Measurements from ENCODE around the gene ABCA8. TPM values are rescaled to one million over a fixed set of nuclear protein-coding genes. Genes with fewer than 3 reads are reported as not detected.
"Not testable (repeated sequence)": the region's sequence is repeated elsewhere in the genome, so short reads cannot be mapped to it uniquely, and the experiment has no call there.

Gene ABCA8
- total RNA-seq (ENCODE audit: insufficient read depth, low replicate concordance) = 72.2 TPM

GRCh38 chr17:68955181-68955841 lies at the start of gene ABCA8:
TSS of gene ABCA8 (minus strand) at chr17:68955392. CDS start at chr17:68942034, 13,358 bp downstream.
- DNase-seq (ENCODE audit: low spot score) = peak; percentile 84

GRCh38 chr17:69004759-69005158 lies 49.6 kb upstream of the ABCA8 start:
- not testable (repeated sequence) for DNase-seq (ENCODE audit: low spot score)

GRCh38 chr17:68999743-69000142 lies 44.6 kb upstream of the ABCA8 start:
- DNase-seq (ENCODE audit: low spot score) = not testable (repeated sequence)

GRCh38 chr17:68993112-68993511 lies 37.9 kb upstream of the ABCA8 start:
- peak; percentile 33 for DNase-seq (ENCODE audit: low spot score)

- no peak for DNase-seq (ENCODE audit: low spot score)
Measured at GRCh38 chr17:68987966-68988365, 32.8 kb upstream of the ABCA8 start.

- DNase-seq (ENCODE audit: low spot score) = peak; percentile 43
Measured at GRCh38 chr17:68981288-68981687, 26.1 kb upstream of the ABCA8 start.

GRCh38 chr17:68973098-68973846 lies 18.1 kb upstream of the ABCA8 start:
- no peak for DNase-seq (ENCODE audit: low spot score)

- peak; percentile 52 for DNase-seq (ENCODE audit: low spot score)
Measured at GRCh38 chr17:68972119-68972704, 17.0 kb upstream of the ABCA8 start.

GRCh38 chr17:68969101-68969500 lies 13.9 kb upstream of the ABCA8 start:
- DNase-seq (ENCODE audit: low spot score) = peak; percentile 33

GRCh38 chr17:68963958-68964357 lies 8.8 kb upstream of the ABCA8 start:
- no peak for DNase-seq (ENCODE audit: low spot score)

GRCh38 chr17:68961214-68961882 lies 6.2 kb upstream of the ABCA8 start:
- no peak for DNase-seq (ENCODE audit: low spot score)

- DNase-seq (ENCODE audit: low spot score) = not testable (repeated sequence)
Measured at GRCh38 chr17:68959117-68959516, 3.9 kb upstream of the ABCA8 start.

GRCh38 chr17:68957944-68958343 lies 2.8 kb upstream of the ABCA8 start:
- no peak for DNase-seq (ENCODE audit: low spot score)

- DNase-seq (ENCODE audit: low spot score) = peak; percentile 90
Measured at GRCh38 chr17:68954146-68954896, 871 bp downstream of the ABCA8 start.

GRCh38 chr17:68953340-68953997 lies 1.7 kb downstream of the ABCA8 start:
- peak; percentile 24 for DNase-seq (ENCODE audit: low spot score)

GRCh38 chr17:68950725-68951124 lies 4.5 kb downstream of the ABCA8 start:
- no peak for DNase-seq (ENCODE audit: low spot score)

GRCh38 chr17:68947868-68948267 lies 7.3 kb downstream of the ABCA8 start:
- not testable (repeated sequence) for DNase-seq (ENCODE audit: low spot score)

GRCh38 chr17:68944435-68945035 lies 10.7 kb downstream of the ABCA8 start:
- DNase-seq (ENCODE audit: low spot score) = no peak

GRCh38 chr17:68943812-68944182 lies 11.4 kb downstream of the ABCA8 start:
- not testable (repeated sequence) for DNase-seq (ENCODE audit: low spot score)

GRCh38 chr17:68943123-68943811 lies 11.9 kb downstream of the ABCA8 start:
- no peak for DNase-seq (ENCODE audit: low spot score)
